HS-27A (cell line): ENCODE measurements around the gene ABCD1.
"Not testable (repeated sequence)": the region's sequence is repeated elsewhere in the genome, so short reads cannot be mapped to it uniquely, and the experiment has no call there.

Experiments used
- DNase-seq: peaks from one replicate; pipeline ENCODE4 v3.0.0-alpha.2; 2012; ENCODE audit warnings: low read depth, missing footprints

ABCD1 gene

GRCh38 chrX:153734871-153735270 lies 10.2 kb downstream of the ABCD1 start:
- no peak for DNase-seq

- no peak for DNase-seq
Measured at GRCh38 chrX:153735274-153735673, 10.6 kb downstream of the ABCD1 start.

GRCh38 chrX:153736071-153736820 lies 11.6 kb downstream of the ABCD1 start:
- DNase-seq = no peak

GRCh38 chrX:153736871-153737441 lies 12.3 kb downstream of the ABCD1 start:
- DNase-seq = no peak

GRCh38 chrX:153738056-153738605 lies 13.5 kb downstream of the ABCD1 start:
- no peak for DNase-seq

GRCh38 chrX:153739754-153740486 lies 15.3 kb downstream of the ABCD1 start:
- DNase-seq = no peak

GRCh38 chrX:153740631-153741222 lies 16.1 kb downstream of the ABCD1 start:
- no peak for DNase-seq

- no peak for DNase-seq
Measured at GRCh38 chrX:153741446-153741845, 16.8 kb downstream of the ABCD1 start.

GRCh38 chrX:153742111-153742510 lies 17.5 kb downstream of the ABCD1 start:
- DNase-seq = not testable (repeated sequence)

- not testable (repeated sequence) for DNase-seq
Measured at GRCh38 chrX:153742796-153743467, 18.3 kb downstream of the ABCD1 start.

- not testable (repeated sequence) for DNase-seq
Measured at GRCh38 chrX:153743468-153744209, 19.0 kb downstream of the ABCD1 start.

GRCh38 chrX:153744210-153745066 lies 19.8 kb downstream of the ABCD1 start:
- no peak for DNase-seq

GRCh38 chrX:153745067-153745433 lies 20.4 kb downstream of the ABCD1 start:
- not testable (repeated sequence) for DNase-seq

GRCh38 chrX:153746359-153746758 lies 21.7 kb downstream of the ABCD1 start:
- no peak for DNase-seq

GRCh38 chrX:153746991-153747390 lies 22.3 kb downstream of the ABCD1 start:
- DNase-seq = not testable (repeated sequence)

GRCh38 chrX:153749017-153749416 lies 24.4 kb downstream of the ABCD1 start:
- DNase-seq = not testable (repeated sequence)

GRCh38 chrX:153750127-153750774 lies 25.6 kb downstream of the ABCD1 start:
- DNase-seq = no peak

- no peak for DNase-seq
Measured at GRCh38 chrX:153755136-153755535, 30.5 kb downstream of the ABCD1 start.

- no peak for DNase-seq
Measured at GRCh38 chrX:153761863-153762262, 37.2 kb downstream of the ABCD1 start.
